ENCODE results near the gene FRMPD1. TPM values are rescaled to one million over a fixed set of nuclear protein-coding genes. Genes with fewer than 3 reads are reported as not detected.

Gene FRMPD1
- total and polyA plus RNA-seq, 12 donors, result 0.07 to 0.78 (median 0.18) TPM; not detected in 4

DNA sequence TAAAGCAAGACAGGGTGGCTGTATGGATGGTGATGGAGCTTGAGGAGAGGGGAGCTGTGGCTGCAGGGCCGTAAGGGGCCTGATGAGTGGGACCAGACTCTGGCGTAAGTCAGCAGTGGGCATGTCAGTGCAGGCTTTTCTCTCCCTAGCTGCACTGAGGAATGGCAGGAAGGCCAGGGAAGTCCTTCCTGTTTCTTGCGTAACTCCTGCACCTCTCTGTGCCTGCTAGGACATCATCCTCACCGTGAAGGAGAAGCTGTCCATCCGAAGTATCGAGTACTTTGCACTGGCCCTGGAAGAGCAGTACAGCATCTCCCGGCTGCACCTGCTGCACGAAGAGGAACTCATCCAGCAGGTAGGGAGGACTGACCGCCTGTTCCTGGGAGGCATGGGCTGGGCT lies 78.7 kb downstream of the FRMPD1 start:
- H3K27me3 ChIP-seq, result no peaks in the 10 kb centered on the region
- H3K4me3 ChIP-seq, result no peak overlapping the region
- H3K27ac ChIP-seq, result no peak overlapping the region
- H3K9me3 ChIP-seq (replicated peaks in 1 of 3), result no peaks in the 10 kb centered on the region
- no peak for TF ChIP-seq POLR2A (IDR thresholded peaks at IDR 0.05)
- TF ChIP-seq, protein P1, sequence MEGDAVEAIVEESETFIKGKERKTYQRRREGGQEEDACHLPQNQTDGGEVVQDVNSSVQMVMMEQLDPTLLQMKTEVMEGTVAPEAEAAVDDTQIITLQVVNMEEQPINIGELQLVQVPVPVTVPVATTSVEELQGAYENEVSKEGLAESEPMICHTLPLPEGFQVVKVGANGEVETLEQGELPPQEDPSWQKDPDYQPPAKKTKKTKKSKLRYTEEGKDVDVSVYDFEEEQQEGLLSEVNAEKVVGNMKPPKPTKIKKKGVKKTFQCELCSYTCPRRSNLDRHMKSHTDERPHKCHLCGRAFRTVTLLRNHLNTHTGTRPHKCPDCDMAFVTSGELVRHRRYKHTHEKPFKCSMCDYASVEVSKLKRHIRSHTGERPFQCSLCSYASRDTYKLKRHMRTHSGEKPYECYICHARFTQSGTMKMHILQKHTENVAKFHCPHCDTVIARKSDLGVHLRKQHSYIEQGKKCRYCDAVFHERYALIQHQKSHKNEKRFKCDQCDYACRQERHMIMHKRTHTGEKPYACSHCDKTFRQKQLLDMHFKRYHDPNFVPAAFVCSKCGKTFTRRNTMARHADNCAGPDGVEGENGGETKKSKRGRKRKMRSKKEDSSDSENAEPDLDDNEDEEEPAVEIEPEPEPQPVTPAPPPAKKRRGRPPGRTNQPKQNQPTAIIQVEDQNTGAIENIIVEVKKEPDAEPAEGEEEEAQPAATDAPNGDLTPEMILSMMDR (IDR thresholded peaks at IDR 0.05), result no peak
- WGBS, 4 donors, result 84 to 88% (median 84%) methylated on average over 3 to 9 of the region's 9 CpGs
- no peaks in the 10 kb centered on the region for H3K36me3 ChIP-seq (replicated peaks in 1 of 2)
- intact Hi-C loops (cut with DNase I), result no loop called here
- no peak for DNase-seq
- H3K4me1 ChIP-seq (replicated peaks in 1 of 2), result no peaks in the 10 kb centered on the region

DNA sequence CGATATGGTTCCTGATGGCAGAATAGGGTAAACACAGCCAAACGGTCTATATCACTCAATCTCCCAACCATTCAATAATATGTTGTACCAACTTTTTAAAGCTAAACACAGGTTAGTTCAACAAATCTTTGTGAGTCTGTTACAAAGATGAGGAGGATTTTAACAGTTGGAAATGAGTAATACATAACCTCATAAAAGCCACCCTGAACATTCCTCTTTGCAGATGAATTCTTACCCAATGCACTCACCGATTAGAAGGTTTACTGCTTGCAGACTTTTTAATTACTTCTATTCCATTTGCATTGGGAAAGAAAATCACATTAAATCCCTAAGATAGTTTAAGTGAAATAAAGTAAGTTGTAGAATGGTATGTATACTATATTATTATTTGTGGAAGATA lies 79.5 kb downstream of the FRMPD1 start:
- Histone ChIP-seq H3K4me1 (replicated peaks in 1 of 2) (no peaks in the 10 kb centered on the region), H3K9me3 (replicated peaks in 1 of 3) (no peaks in the 10 kb centered on the region), H3K27ac (no peak overlapping the region), H3K27me3 (no peaks in the 10 kb centered on the region), H3K36me3 (replicated peaks in 1 of 2) (no peaks in the 10 kb centered on the region), H3K4me3 (no peak overlapping the region)
- intact Hi-C loops (cut with DNase I), result loop anchor here in 1 of 2 donors (10.0 kb wide), 1 partner anchor 125 kb away; no protein-coding TSS in a partner anchor
- TF ChIP-seq, protein P1 (IDR thresholded peaks at IDR 0.05), result no peak
- TF ChIP-seq POLR2A (IDR thresholded peaks at IDR 0.05), result no peak
- WGBS, 4 donors, result 71 to 79% (median 76%) methylated on average over 3 of the region's 3 CpGs
- no peak for DNase-seq

DNA sequence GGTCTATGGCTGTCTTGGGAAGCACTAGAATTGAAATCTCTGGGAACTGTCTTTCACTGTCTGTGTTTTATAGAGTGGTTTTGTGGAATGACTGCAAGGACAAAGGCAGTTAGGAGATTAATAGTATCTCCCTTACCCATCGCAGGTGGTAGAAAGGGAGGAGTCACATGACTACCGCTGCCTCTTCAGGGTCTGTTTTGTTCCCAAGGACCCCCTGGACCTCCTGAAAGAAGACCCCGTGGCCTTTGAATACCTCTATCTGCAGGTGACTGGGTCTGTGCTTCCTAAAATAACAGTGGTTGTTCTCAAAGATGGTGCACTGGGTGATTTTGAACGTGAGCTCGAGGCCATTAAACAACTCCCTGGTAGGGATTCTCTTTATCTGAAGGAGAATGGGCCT lies 80.1 kb downstream of the FRMPD1 start:
- intact Hi-C loops (cut with DNase I), result loop anchor here in 1 of 2 donors (10.0 kb wide), 1 partner anchor 126 kb away; no protein-coding TSS in a partner anchor
- no peak for TF ChIP-seq POLR2A (IDR thresholded peaks at IDR 0.05)
- TF ChIP-seq, protein P1 (IDR thresholded peaks at IDR 0.05), result no peak
- Histone ChIP-seq H3K27ac (no peak overlapping the region), H3K4me1 (replicated peaks in 1 of 2) (no peaks in the 10 kb centered on the region), H3K4me3 (no peak overlapping the region), H3K36me3 (replicated peaks in 1 of 2) (no peaks in the 10 kb centered on the region), H3K27me3 (no peaks in the 10 kb centered on the region), H3K9me3 (replicated peaks in 1 of 3) (no peaks in the 10 kb centered on the region)
- 50 to 59% (median 56%) methylated on average over 5 of the region's 5 CpGs for WGBS, 4 donors
- no peak for DNase-seq

DNA sequence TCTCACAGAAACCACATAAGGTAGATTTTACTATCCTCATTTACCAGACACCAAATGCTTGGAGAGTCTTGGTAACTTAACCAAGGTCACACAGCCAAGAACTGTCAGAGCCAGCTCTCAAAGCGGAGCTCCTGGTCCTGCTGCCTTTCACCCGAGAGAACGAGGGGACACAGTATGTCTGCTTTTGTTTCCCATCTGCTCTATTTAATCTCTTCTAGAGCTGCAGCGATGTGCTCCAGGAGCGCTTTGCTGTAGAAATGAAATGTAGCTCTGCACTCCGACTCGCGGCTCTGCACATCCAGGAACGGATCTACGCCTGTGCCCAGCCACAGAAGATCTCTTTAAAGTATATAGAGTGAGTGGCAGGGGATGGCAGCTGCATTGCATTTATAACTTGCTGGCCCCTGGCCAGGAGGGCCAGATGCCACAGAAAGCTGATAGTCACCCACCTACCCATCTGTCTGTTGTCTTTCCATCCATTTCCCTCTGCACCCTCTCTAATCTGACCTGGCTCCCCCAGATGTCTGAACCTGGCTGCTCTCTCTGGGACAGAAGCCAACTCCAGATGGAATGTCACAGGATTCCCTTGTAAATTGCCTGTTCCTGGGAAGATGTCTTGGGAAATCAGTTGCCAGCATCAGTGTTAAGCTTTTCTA lies 81.5 kb downstream of the FRMPD1 start:
- intact Hi-C loops (cut with DNase I), result loop anchor here in 1 of 2 donors (10.0 kb wide), 1 partner anchor 127 kb away; no protein-coding TSS in a partner anchor
- WGBS, 4 donors, result 58 to 71% (median 66%) methylated on average over 10 of the region's 10 CpGs
- DNase-seq, result no peak

More for the DNA sequence above, 81.5 kb downstream of the FRMPD1 start:
- Histone ChIP-seq H3K4me1 (replicated peaks in 1 of 2) (no peaks in the 10 kb centered on the region), H3K36me3 (replicated peaks in 1 of 2) (no peaks in the 10 kb centered on the region), H3K4me3 (no peak overlapping the region), H3K27me3 (no peaks in the 10 kb centered on the region), H3K9me3 (replicated peaks in 1 of 3) (no peaks in the 10 kb centered on the region), H3K27ac (no peak overlapping the region)
- no peak for TF ChIP-seq POLR2A (IDR thresholded peaks at IDR 0.05)
- TF ChIP-seq, protein P1 (IDR thresholded peaks at IDR 0.05), result no peak

All from adrenal gland (tissue), 12 donors.